ENCODE data around the gene GPR158. TPM values are rescaled to one million over a fixed set of nuclear protein-coding genes. Genes with fewer than 3 reads are reported as not detected.
"Not testable (repeated sequence)": the region's sequence is repeated elsewhere in the genome, so short reads cannot be mapped to it uniquely, and the experiment has no call there.

The GPR158 gene, protein sequence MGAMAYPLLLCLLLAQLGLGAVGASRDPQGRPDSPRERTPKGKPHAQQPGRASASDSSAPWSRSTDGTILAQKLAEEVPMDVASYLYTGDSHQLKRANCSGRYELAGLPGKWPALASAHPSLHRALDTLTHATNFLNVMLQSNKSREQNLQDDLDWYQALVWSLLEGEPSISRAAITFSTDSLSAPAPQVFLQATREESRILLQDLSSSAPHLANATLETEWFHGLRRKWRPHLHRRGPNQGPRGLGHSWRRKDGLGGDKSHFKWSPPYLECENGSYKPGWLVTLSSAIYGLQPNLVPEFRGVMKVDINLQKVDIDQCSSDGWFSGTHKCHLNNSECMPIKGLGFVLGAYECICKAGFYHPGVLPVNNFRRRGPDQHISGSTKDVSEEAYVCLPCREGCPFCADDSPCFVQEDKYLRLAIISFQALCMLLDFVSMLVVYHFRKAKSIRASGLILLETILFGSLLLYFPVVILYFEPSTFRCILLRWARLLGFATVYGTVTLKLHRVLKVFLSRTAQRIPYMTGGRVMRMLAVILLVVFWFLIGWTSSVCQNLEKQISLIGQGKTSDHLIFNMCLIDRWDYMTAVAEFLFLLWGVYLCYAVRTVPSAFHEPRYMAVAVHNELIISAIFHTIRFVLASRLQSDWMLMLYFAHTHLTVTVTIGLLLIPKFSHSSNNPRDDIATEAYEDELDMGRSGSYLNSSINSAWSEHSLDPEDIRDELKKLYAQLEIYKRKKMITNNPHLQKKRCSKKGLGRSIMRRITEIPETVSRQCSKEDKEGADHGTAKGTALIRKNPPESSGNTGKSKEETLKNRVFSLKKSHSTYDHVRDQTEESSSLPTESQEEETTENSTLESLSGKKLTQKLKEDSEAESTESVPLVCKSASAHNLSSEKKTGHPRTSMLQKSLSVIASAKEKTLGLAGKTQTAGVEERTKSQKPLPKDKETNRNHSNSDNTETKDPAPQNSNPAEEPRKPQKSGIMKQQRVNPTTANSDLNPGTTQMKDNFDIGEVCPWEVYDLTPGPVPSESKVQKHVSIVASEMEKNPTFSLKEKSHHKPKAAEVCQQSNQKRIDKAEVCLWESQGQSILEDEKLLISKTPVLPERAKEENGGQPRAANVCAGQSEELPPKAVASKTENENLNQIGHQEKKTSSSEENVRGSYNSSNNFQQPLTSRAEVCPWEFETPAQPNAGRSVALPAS (N-terminal part only)
- under 1 TPM; 0.27 to 0.35 (median 0.29) TPM for polyA plus RNA-seq (ENCODE audit: insufficient read length in 4 of 4)

DNA sequence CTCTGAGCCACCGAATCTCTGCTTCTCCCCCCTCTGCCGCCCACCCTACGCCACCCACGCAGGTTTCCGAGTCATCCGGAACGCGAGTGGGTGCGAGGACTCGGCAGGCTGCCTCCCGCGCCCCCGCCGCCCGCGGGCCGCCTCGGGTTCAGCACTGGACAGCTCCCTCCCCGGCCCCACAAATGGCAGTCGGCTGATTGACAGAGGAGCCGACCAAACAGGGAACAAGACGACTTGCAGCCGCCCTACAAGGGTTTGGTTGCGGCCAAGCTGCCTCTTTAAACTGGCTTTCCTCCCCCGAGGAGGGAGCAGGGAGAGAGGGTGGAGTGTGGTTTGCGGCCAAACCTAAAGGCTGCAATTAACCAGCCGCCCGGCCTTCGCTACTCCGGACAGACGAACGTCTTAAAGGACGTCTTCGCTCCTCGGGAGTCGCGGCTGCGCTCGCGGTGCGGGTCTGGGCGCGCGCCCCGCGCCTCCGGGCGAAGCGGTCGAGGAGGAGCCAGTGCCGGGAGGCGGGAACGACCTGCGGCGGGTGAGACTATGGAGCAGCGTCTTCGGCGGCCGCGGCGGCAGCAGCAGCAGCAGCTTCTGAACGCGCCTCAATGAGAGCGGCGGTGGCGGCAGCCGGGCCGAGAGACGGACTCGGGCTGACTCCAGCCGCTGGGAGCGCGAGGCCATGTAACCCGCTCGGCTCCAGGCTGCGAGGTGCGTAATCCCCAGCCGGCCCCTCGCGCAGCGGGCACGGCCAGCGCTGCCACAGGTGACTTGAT lies at the start of gene GPR158:
Gene GPR158 (plus strand): TSS at position 541 of the 770 bp plus-strand sequence. CDS start 420 bp downstream, outside the sequence.
- DNase-seq (ENCODE audit: low read depth in 4 of 4, low spot score in 2 of 4), result peak; percentile 87 to 94 (median 92)

GRCh38 chr10:25125201-25125611 lies 49.6 kb upstream of the GPR158 start:
- peak in 3 of 4 donors; percentile 37 to 68 (median 59) for DNase-seq (ENCODE audit: low read depth in 4 of 4, low spot score in 2 of 4)

DNA sequence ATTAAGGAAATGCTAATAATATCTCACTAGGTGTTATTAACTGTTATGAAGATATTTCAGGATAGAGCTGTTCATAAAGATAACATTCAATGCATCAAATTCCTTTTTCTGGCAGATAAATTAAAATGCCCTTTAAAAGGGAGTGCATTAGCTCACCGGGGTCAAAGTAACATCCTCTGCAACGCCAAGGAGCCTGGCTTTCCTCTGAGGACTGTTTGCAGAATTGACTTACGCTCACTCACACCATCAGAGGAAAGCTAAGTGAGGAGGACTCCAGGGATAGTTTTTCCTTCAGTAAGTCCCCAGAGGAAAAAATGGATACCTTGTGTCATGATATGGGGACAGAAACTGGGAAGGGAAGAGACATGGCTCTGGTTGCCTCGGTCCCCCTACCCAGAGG lies 45.2 kb upstream of the GPR158 start:
- no peak for DNase-seq (ENCODE audit: low read depth in 4 of 4, low spot score in 2 of 4)

GRCh38 chr10:25130906-25131305 lies 43.9 kb upstream of the GPR158 start:
- no peak for DNase-seq (ENCODE audit: low read depth in 4 of 4, low spot score in 2 of 4)

GRCh38 chr10:25142116-25142864 lies 32.5 kb upstream of the GPR158 start:
- no peak for DNase-seq (ENCODE audit: low read depth in 4 of 4, low spot score in 2 of 4)

GRCh38 chr10:25157650-25158049 lies 17.2 kb upstream of the GPR158 start:
- no peak for DNase-seq (ENCODE audit: low read depth in 4 of 4, low spot score in 2 of 4)

GRCh38 chr10:25159591-25159990 lies 15.2 kb upstream of the GPR158 start:
- no peak for DNase-seq (ENCODE audit: low read depth in 4 of 4, low spot score in 2 of 4)

DNA sequence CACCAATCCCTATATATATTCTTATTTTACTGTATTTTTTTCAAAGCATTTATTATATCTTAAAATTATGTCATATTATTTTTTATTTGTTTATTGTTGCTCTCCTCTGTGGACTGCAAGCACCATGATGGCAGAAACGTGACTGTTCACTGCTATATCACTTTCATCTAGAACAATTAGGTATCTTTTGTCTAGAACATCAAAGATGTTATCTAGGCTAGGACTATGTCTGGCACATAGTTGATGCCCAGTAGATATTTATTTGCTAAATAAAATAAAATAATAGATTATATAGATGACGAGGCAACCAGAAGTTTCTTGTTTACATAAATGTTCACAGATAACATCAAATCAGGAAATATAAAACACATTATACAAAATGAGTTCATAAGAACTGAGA lies 12.4 kb upstream of the GPR158 start:
- no peak for DNase-seq (ENCODE audit: low read depth in 4 of 4, low spot score in 2 of 4)

DNA sequence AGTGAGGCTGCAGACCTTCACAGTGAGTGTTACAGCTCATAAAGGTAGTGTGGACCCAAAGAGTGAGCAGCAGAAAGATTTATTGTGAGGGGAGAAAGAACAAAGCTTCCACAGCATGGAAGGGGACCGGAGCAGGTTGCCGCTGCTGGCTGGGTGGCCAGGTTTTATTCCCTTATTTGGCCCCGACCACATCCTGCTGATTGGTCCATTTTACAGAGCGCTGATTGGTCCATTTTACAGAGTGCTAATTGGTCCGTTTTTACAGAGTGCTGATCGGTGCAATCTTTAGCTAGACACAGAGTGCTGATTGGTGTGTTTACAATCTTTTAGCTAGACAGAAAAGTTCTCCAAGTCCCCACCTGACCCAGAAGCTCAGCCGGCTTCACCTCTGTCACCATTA lies 11.3 kb upstream of the GPR158 start:
- DNase-seq (ENCODE audit: low read depth in 4 of 4, low spot score in 2 of 4), result not testable (repeated sequence)

DNA sequence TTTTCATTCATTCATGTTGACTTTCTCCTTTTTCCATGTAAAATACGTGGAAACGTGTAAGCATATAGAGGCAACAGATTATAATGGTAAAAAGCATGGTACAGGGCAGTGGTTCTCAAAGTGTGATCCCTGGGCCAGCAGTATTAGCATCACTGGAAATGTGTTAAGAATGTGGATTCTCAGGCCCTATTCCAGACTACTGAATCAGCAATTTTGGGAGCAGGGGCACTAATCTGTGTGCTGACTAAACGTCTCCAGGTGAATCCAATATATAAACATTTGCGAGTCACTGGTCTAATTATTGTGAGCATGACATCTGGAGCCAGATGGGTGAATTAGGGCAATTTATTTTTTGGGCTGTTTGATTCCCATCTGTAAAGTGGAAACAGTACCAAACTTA lies 5.1 kb upstream of the GPR158 start:
- DNase-seq (ENCODE audit: low read depth in 4 of 4, low spot score in 2 of 4), result no peak

- no peak for DNase-seq (ENCODE audit: low read depth in 4 of 4, low spot score in 2 of 4)
Observed at GRCh38 chr10:25170627-25171026, 4.2 kb upstream of the GPR158 start.

DNA sequence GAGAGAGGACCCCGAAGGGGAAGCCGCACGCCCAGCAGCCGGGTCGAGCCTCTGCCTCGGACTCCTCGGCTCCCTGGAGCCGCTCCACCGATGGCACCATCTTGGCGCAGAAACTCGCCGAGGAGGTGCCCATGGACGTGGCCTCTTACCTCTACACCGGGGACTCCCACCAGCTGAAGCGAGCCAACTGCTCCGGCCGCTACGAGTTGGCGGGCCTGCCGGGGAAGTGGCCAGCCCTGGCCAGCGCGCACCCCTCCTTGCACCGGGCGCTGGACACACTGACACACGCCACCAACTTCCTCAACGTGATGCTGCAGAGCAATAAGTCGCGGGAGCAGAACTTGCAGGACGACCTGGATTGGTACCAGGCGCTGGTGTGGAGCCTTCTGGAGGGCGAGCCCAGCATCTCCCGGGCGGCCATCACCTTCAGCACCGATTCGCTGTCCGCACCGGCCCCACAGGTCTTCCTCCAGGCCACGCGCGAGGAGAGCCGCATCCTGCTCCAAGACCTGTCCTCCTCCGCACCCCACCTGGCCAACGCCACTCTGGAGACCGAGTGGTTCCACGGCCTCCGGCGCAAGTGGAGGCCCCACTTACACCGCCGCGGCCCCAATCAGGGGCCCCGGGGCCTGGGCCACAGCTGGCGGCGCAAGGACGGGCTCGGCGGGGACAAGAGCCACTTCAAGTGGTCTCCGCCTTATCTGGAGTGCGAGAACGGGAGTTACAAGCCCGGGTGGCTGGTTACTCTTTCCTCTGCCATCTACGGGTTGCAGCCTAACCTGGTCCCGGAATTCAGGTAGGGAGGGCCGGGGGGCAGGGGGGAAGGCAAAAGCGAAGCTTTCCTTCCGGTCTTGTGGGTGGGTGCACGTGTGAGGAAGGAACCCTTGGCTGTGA lies 973 bp downstream of the GPR158 start:
- peak in 1 of 4 donors; percentile 5 for DNase-seq (ENCODE audit: low read depth in 4 of 4, low spot score in 2 of 4)

- no peak for DNase-seq (ENCODE audit: low read depth in 4 of 4, low spot score in 2 of 4)
Observed at GRCh38 chr10:25176421-25176968, 1.7 kb downstream of the GPR158 start.

DNA sequence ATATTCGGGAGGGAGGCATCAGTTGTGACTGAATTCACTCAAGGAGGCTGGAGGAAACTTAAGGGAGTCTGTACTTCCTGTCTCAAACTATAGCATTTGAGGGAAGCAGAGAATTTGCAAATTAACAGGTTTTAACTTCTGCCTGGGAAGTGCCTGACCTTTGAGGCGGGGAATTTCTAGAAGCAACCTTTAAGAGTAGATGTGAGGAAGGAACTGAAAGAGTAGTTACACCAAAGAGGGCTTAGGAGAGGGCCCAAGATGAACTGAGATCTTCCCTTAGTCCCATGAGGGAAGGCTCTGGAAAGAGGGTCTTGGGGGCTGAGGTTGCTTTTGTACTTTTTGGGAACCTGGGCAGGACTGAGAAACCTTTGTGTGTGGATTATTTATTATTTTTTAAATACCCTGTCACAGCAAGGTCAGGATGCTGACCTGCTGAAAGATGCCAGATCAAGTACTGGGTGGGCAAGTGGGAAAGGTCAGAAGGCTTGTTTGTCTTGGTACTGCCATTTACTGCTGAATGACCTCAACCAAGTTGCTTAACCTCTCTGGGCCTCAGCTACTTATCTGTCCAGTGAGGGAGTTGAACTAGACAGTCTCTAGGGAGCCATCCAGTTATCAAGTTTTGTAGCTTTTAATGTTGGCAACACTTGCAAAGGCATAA lies 2.4 kb downstream of the GPR158 start:
- DNase-seq (ENCODE audit: low read depth in 4 of 4, low spot score in 2 of 4), result no peak

DNA sequence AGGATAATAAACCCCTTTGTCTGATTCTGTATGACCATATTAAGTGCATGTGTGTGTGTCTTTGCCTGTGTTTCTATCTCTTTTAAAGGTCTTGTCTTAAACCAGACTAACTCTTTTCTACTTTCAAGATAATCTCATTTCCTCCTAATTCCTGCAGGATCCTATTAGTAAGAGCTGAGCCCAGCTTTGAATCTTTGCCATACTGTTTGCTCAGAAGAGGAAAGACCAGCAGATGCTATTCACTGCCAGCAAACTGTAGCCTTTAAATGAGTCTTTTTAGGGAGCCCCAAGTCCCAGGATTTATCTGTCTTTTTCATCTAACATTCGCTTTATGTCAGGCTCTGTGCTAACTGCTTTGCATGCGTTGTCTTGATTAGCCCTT lies 2.9 kb downstream of the GPR158 start:
- DNase-seq (ENCODE audit: low read depth in 4 of 4, low spot score in 2 of 4), result no peak

DNA sequence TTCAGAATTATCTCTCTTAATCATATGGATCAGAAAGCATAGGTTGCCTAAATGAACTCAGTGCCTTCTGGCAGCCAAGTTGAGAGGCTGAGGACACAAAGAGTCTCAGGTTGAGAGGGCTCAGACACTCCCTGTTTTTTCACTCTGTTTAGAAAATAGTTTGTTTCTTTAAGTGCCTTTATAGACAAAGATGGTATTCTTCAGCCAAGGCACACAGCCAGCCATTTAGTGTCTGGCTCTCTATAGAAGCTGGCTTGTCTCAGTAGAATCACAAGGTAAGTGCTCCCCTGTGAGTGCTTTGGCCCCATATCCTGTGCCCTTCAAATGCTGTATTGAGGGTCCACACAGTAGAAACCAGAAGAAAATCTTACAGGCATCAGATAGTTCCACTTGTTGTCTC lies 3.6 kb downstream of the GPR158 start:
- DNase-seq (ENCODE audit: low read depth in 4 of 4, low spot score in 2 of 4), result no peak

DNA sequence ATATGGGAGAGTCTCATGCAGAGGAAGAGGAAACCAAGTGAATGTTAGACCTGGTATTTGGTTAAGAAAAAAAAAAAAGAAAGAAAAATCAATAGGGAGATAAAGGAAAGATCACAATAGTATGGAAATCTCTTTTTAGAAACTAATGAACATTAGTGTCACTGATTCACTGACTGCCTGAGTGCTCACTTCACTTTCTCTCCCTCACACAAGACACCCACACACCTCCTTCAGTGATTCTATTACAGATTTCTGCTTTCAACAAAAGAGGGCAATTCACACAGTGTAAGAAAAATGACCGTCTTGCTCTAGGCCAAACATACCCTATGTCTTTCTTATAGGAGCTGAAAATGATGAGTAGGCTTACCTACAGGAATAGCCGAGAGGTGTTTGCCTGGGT lies 6.0 kb downstream of the GPR158 start:
- DNase-seq (ENCODE audit: low read depth in 4 of 4, low spot score in 2 of 4), result no peak

DNA sequence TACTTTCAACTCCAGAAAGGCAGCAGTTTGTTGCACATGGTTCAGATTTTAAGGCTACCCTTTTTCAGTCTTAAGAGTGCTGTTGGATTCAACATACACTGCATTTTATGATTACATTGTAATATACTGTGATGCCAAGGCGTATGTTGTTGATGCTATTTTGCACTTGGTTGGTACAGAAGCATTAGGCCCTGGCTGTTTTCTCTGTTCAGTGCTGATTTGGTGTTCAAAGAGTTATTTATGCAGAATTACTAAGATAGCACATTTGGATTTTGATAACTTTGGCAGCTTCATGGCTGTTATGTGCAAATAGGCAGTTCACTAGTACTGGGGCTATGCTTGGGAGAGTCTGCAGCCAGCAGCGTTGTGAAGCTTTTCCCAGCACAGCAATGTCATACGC lies 7.8 kb downstream of the GPR158 start:
- no peak for DNase-seq (ENCODE audit: low read depth in 4 of 4, low spot score in 2 of 4)
